HEK293 (cell line): ENCODE measurements around the gene KANSL1L.
A peak's percentile ranks its signal among the peaks of the same experiment; 100 is the strongest.

Experiments
- CTCF ChIA-PET: fragments of 350-600 bp; formaldehyde crosslinking; extraction: SDS; loops from one replicate; lab custom pipeline; 2021; ENCODE audit warnings: antibody characterized with exemption; lab: Yijun Ruan, JAX
- POLR2A ChIA-PET: fragments of 300-600 bp; formaldehyde crosslinking; extraction: SDS; loops from one replicate; lab custom pipeline; 2020; ENCODE audit warnings: antibody characterized with exemption, inconsistent platforms; lab: Yijun Ruan, JAX
- H3K27ac ChIP-seq: fragments of 200-500 bp; sonication (Bioruptor generic); 2 replicates; pipeline ENCODE4 v1.5.1; 2014; ENCODE audit warnings: low read depth, low read length, control low read depth, inconsistent platforms; ENCODE audit errors: extremely low read depth
- H3K36me3 ChIP-seq, 2 experiments: fragments of 200-500 bp in 1 of 2; sonication (Bioruptor generic) in 1 of 2; 1 replicate in 1 of 2; 2 replicates in 1 of 2; pipeline ENCODE4 v1.5.1; 2014 to 2017; ENCODE audit warnings: inconsistent platforms in 2 of 2, low read length in 2 of 2; ENCODE audit not compliant: control insufficient read depth in 2 of 2, insufficient read depth in 1 of 2
- H3K4me1 ChIP-seq: fragments of 200-500 bp; sonication (Bioruptor generic); 2 replicates; pipeline ENCODE4 v1.5.1; 2014; ENCODE audit warnings: mild to moderate bottlenecking, low read length, inconsistent platforms; ENCODE audit not compliant: control insufficient read depth, insufficient read depth
- H3K4me3 ChIP-seq: 2 replicates; pipeline ENCODE4 v1.5.1; 2011; ENCODE audit warnings: low read depth, mild to moderate bottlenecking, control low read depth, low read length, moderate library complexity
- H3K9me3 ChIP-seq: fragments of 200-500 bp; sonication (Bioruptor generic); 2 replicates; pipeline ENCODE4 v1.5.1; 2014; ENCODE audit warnings: low read depth, low read length, inconsistent platforms; ENCODE audit not compliant: control insufficient read depth, insufficient read depth
- GLI2 ChIP-seq: fragments of 450-650 bp; formaldehyde crosslinking; IDR thresholded peaks from 2 replicates; pipeline ENCODE4; 2017; ENCODE audit warnings: missing biosample characterization, missing genetic modification characterization, low read depth, borderline replicate concordance
- KLF8 ChIP-seq: fragments of 450-650 bp; formaldehyde crosslinking; IDR thresholded peaks from 2 replicates; pipeline ENCODE4 v1.5.1; 2016; ENCODE audit warnings: missing biosample characterization, missing genetic modification characterization
- PRDM1 ChIP-seq: fragments of 450-650 bp; formaldehyde crosslinking; IDR thresholded peaks from 2 replicates; pipeline ENCODE4; 2016; ENCODE audit warnings: missing biosample characterization, missing genetic modification characterization
- PRDM4 ChIP-seq: fragments of 450-650 bp; formaldehyde crosslinking; IDR thresholded peaks from 2 replicates; pipeline ENCODE4 v1.5.1; 2017; ENCODE audit warnings: missing biosample characterization, missing genetic modification characterization
- SCRT1 ChIP-seq: fragments of 450-650 bp; formaldehyde crosslinking; IDR thresholded peaks from 2 replicates; pipeline ENCODE4 v1.5.1; 2016; ENCODE audit warnings: missing biosample characterization, missing genetic modification characterization, borderline replicate concordance
- SP7 ChIP-seq: fragments of 450-650 bp; formaldehyde crosslinking; IDR thresholded peaks from 2 replicates; pipeline ENCODE4 v1.5.1; 2016; ENCODE audit warnings: missing biosample characterization, missing genetic modification characterization
- ZFP3 ChIP-seq: fragments of 450-650 bp; formaldehyde crosslinking; IDR thresholded peaks from 2 replicates; pipeline ENCODE4 v1.5.1; 2016; ENCODE audit warnings: low read depth, missing biosample characterization, missing genetic modification characterization
- ZNF146 ChIP-seq: fragments of 450-650 bp; formaldehyde crosslinking; IDR thresholded peaks from 2 replicates; pipeline ENCODE4 v1.5.1; 2016; ENCODE audit warnings: missing biosample characterization, missing genetic modification characterization
- ZNF2 ChIP-seq: fragments of 450-650 bp; formaldehyde crosslinking; IDR thresholded peaks from 2 replicates; pipeline ENCODE4 v1.5.1; 2016; ENCODE audit warnings: missing biosample characterization, missing genetic modification characterization
- ZNF223 ChIP-seq: fragments of 450-650 bp; formaldehyde crosslinking; IDR thresholded peaks from 2 replicates; pipeline ENCODE4 v1.5.1; 2016; ENCODE audit warnings: missing biosample characterization, missing genetic modification characterization
- ZNF239 ChIP-seq: fragments of 450-650 bp; formaldehyde crosslinking; IDR thresholded peaks from 2 replicates; pipeline ENCODE4 v1.5.1; 2016; ENCODE audit warnings: missing biosample characterization, missing genetic modification characterization
- ZNF274 ChIP-seq, 2 experiments: fragments of 200-500 bp in 1 of 2; fragments of 450-650 bp in 1 of 2; sonication (Bioruptor generic) in 1 of 2; formaldehyde crosslinking in 1 of 2; IDR thresholded peaks; 2 replicates each; pipeline versions ENCODE4 v1.5.1 to v1.6.1; 2014 to 2016; ENCODE audit warnings: borderline replicate concordance in 1 of 2, inconsistent platforms in 1 of 2, low read length in 1 of 2, missing biosample characterization in 1 of 2, missing genetic modification characterization in 1 of 2
- ZNF311 ChIP-seq: fragments of 450-650 bp; formaldehyde crosslinking; IDR thresholded peaks from 2 replicates; pipeline ENCODE4 v1.5.1; 2017; ENCODE audit warnings: missing biosample characterization, missing genetic modification characterization, borderline replicate concordance
- ZNF341 ChIP-seq: fragments of 450-650 bp; formaldehyde crosslinking; IDR thresholded peaks from 2 replicates; pipeline ENCODE4; 2016; ENCODE audit warnings: low read depth, missing biosample characterization, missing genetic modification characterization
- ZNF366 ChIP-seq: fragments of 450-650 bp; formaldehyde crosslinking; conservative IDR thresholded peaks from 2 replicates; pipeline ENCODE4 v1.5.1; 2016; ENCODE audit warnings: missing biosample characterization, missing genetic modification characterization
- ZNF404 ChIP-seq: fragments of 450-650 bp; formaldehyde crosslinking; IDR thresholded peaks from 2 replicates; pipeline ENCODE4 v1.5.1; 2017; ENCODE audit warnings: missing biosample characterization, missing genetic modification characterization
- ZNF521 ChIP-seq: fragments of 450-650 bp; formaldehyde crosslinking; IDR thresholded peaks from 2 replicates; pipeline ENCODE4 v1.5.1; 2017; ENCODE audit warnings: missing biosample characterization, mild to moderate bottlenecking, missing genetic modification characterization
- ZNF530 ChIP-seq: fragments of 450-650 bp; formaldehyde crosslinking; IDR thresholded peaks from 2 replicates; pipeline ENCODE4 v1.5.1; 2016; ENCODE audit warnings: low read depth, missing biosample characterization, missing genetic modification characterization
- ZSCAN23 ChIP-seq: fragments of 450-650 bp; formaldehyde crosslinking; IDR thresholded peaks from 2 replicates; pipeline ENCODE4 v1.5.1; 2016; ENCODE audit warnings: missing biosample characterization, missing genetic modification characterization
- TF ChIP-seq, protein P1 (sequence below): fragments of 450-650 bp; formaldehyde crosslinking; IDR thresholded peaks from 2 replicates; pipeline ENCODE4 v1.5.1; 2016; ENCODE audit warnings: missing biosample characterization, missing genetic modification characterization
- TF ChIP-seq, protein P2 (sequence below): fragments of 450-650 bp; formaldehyde crosslinking; IDR thresholded peaks from 2 replicates; pipeline ENCODE4 v1.5.1; 2016; ENCODE audit warnings: missing biosample characterization, missing genetic modification characterization
- TF ChIP-seq, protein P3 (sequence below): fragments of 450-650 bp; formaldehyde crosslinking; IDR thresholded peaks from 2 replicates; pipeline ENCODE4 v1.5.1; 2016; ENCODE audit warnings: missing biosample characterization, missing genetic modification characterization

KANSL1L gene

DNA sequence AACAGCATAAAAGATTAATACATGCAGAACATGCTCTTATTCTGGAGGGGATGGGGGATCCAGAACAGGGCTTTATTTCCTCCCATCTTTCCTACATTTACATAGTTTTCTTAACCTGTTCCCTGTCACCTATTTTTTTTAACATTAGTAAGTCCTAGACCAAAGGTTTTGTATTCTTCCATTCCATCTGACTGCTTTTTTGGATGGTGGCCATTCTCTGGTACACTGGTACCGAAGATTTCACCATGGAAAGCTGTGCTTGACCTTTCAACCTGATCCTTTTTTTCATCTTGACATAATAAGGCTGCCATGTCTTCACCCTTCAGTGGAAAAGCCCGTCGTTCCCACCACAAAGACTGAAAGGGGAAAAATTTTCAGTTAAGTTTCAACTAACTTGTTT is 148.4 kb downstream of the KANSL1L start:
- H3K9me3 ChIP-seq: no peaks in the 10 kb centered on the region
- no peak overlapping the region for H3K4me3 ChIP-seq
- peaks cover 51 to 84% of the 10 kb centered on the region in 2 experiments for H3K36me3 ChIP-seq
- H3K4me1 ChIP-seq: no peaks in the 10 kb centered on the region
- TF ChIP-seq, protein P1, sequence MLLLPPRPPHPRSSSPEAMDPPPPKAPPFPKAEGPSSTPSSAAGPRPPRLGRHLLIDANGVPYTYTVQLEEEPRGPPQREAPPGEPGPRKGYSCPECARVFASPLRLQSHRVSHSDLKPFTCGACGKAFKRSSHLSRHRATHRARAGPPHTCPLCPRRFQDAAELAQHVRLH (tag by site-specific recombination): no peak
- TF ChIP-seq, protein P2, sequence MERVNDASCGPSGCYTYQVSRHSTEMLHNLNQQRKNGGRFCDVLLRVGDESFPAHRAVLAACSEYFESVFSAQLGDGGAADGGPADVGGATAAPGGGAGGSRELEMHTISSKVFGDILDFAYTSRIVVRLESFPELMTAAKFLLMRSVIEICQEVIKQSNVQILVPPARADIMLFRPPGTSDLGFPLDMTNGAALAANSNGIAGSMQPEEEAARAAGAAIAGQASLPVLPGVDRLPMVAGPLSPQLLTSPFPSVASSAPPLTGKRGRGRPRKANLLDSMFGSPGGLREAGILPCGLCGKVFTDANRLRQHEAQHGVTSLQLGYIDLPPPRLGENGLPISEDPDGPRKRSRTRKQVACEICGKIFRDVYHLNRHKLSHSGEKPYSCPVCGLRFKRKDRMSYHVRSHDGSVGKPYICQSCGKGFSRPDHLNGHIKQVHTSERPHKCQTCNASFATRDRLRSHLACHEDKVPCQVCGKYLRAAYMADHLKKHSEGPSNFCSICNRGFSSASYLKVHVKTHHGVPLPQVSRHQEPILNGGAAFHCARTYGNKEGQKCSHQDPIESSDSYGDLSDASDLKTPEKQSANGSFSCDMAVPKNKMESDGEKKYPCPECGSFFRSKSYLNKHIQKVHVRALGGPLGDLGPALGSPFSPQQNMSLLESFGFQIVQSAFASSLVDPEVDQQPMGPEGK: no peak
- TF ChIP-seq, all 188 proteins: peak for 0
- POLR2A ChIA-PET: no interaction called here
- H3K27ac ChIP-seq: no peak overlapping the region
- CTCF ChIA-PET: no interaction called here

DNA sequence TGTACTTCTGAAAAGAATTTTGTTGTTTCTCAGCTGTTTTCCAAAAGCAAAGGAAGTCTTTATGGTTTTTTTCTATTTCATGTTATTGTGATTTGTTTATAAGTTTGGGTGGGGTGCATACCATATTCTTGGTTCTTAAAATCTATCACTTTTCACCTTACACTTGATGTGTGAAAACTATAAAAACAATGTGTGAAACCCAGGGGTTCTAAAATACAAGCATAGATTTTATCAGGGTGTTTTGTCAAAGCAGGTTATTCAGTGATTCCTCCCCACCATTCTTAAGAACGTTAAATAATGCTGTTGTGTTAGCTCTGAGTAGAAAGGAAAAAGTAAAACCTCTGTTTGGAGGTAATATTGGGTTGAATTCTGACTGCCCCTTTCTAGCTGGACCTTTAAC is 151.1 kb downstream of the KANSL1L start:
- H3K4me1 ChIP-seq: no peaks in the 10 kb centered on the region
- H3K27ac ChIP-seq: no peak overlapping the region
- TF ChIP-seq ZNF404: no peak
- TF ChIP-seq ZSCAN23 (tag by site-specific recombination): no peak
- TF ChIP-seq ZNF2: no peak
- TF ChIP-seq, all 188 proteins: peak for 0
- ChIA-PET POLR2A (no interaction called here), CTCF (no interaction called here)
- Histone ChIP-seq H3K36me3 (peaks cover 60 to 97% of the 10 kb centered on the region in 2 experiments), H3K9me3 (no peaks in the 10 kb centered on the region), H3K4me3 (no peak overlapping the region)

DNA sequence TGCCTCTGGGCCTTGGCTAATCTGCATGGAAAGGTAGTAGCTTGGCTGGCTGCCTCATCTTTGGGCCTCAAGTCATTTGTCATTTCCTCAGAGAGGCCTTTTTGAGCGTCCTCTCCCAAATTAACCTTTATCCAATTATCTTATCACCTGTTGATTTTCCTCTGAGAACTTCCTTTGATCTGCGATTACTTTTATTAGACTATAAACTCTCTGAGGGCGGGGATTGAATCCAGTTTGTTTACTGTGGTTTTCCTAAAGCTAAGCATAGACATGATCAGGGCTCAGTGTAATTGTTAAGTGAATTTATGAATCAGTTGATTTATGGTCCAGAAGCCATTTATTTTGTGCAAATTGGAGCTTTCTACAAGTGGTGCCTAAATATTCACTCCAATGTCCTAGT is 161.3 kb downstream of the KANSL1L start:
- ChIA-PET POLR2A (no interaction called here), CTCF (interaction anchor here (0.8 to 1.5 kb wide), 2 partner anchors 34 to 189 kb away, joined by 3 to 6 read pairs; no protein-coding TSS in a partner anchor)
- Histone ChIP-seq H3K4me3 (no peak overlapping the region), H3K4me1 (0 out of 2 replicates have a peak, but pooled peaks cover 3% of the 10 kb centered on the region), H3K9me3 (no peaks in the 10 kb centered on the region), H3K27ac (peak overlapping the region; percentile 12; the same call in 1 of the 2 replicates), H3K36me3 (peaks cover 37 to 86% of the 10 kb centered on the region in 2 experiments)
- TF ChIP-seq ZNF521 (no peak), ZNF223 (tag by site-specific recombination) (no peak), SP7 (tag by site-specific recombination) (peak; percentile 39; the same call in 1 of the 2 replicates), ZNF341 (tag by site-specific recombination) (no peak), SCRT1 (tag by site-specific recombination) (no peak), ZNF146 (tag by site-specific recombination) (no peak), KLF8 (tag by site-specific recombination) (no peak), PRDM4 (tag by site-specific recombination) (0 out of 2 replicates have a peak, but pooled peaks have one; percentile 28), ZFP3 (tag by site-specific recombination) (no peak), ZNF239 (tag by site-specific recombination) (no peak), PRDM1 (tag by site-specific recombination) (no peak), GLI2 (tag by site-specific recombination) (peak; percentile 58; the same call in 1 of the 2 replicates), ZNF274 (IDR thresholded peaks at IDR 0.05; ENCODE audit: low read length) (no peak), ZNF274 (tag by site-specific recombination; IDR thresholded peaks at IDR 0.05; ENCODE audit: borderline replicate concordance) (no peak), ZNF530 (tag by site-specific recombination) (no peak), ZNF366 (peak; percentile 53; the same call in 1 of the 2 replicates), ZNF311 (no peak)
- TF ChIP-seq, protein P3, sequence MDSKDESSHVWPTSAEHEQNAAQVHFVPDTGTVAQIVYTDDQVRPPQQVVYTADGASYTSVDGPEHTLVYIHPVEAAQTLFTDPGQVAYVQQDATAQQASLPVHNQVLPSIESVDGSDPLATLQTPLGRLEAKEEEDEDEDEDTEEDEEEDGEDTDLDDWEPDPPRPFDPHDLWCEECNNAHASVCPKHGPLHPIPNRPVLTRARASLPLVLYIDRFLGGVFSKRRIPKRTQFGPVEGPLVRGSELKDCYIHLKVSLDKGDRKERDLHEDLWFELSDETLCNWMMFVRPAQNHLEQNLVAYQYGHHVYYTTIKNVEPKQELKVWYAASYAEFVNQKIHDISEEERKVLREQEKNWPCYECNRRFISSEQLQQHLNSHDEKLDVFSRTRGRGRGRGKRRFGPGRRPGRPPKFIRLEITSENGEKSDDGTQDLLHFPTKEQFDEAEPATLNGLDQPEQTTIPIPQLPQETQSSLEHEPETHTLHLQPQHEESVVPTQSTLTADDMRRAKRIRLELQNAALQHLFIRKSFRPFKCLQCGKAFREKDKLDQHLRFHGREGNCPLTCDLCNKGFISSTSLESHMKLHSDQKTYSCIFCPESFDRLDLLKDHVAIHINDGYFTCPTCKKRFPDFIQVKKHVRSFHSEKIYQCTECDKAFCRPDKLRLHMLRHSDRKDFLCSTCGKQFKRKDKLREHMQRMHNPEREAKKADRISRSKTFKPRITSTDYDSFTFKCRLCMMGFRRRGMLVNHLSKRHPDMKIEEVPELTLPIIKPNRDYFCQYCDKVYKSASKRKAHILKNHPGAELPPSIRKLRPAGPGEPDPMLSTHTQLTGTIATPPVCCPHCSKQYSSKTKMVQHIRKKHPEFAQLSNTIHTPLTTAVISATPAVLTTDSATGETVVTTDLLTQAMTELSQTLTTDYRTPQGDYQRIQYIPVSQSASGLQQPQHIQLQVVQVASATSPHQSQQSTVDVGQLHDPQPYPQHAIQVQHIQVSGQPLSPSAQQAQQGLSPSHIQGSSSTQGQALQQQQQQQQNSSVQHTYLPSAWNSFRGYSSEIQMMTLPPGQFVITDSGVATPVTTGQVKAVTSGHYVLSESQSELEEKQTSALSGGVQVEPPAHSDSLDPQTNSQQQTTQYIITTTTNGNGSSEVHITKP (tag by site-specific recombination): no peak
- TF ChIP-seq, protein P1 (tag by site-specific recombination): 0 out of 2 replicates have a peak, but pooled peaks have one; percentile 42
